ENCODE results near the gene BUD13.

Gene BUD13

GRCh38 chr11:116716621-116717020 is 56.2 kb downstream of the BUD13 start:
- DNase-seq (ENCODE audit: low spot score), result no peak

DNA sequence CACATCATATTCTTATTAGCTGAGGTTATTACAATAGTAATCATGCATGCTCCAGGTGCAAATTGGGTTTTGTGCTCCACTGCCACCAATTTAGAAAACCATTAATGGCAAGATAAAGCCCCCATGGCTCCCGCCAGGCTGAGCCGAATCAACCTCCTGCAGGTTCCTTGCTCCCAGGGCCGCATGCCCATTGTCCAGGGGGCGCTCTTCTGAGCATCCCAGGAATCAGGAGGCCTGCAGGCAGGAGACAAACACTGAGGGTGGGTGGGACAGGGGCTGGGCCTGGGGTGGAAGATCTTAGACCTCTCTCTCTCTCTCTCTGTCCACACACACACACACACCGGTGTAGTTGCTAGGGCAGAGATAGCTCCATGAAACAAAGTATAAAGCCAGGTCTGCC is 57.4 kb downstream of the BUD13 start:
- DNase-seq (ENCODE audit: low spot score), result no peak

DNA sequence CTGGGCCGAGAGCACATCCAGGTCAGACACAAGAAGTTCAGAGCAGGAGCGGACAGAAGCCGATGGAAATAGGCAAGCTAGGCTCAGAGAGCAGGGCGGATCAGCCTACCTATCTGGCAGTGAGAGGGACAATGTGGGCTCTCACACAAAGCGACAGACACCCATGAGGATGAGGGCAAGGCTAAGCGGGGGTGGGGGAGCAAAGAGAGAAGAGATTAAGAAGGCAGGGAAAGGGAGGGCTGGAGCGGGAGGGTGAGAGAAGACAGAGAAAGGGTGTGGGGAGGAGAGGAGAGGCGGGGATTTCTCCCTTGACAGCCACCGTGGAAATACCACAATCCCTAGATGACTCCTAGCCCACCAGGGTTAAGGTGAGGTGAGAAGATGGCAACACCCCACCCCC is 57.9 kb downstream of the BUD13 start:
- DNase-seq (ENCODE audit: low spot score), result no peak

- no peak for DNase-seq (ENCODE audit: low spot score)
Observed at GRCh38 chr11:116712428-116712827, 60.4 kb downstream of the BUD13 start.

DNA sequence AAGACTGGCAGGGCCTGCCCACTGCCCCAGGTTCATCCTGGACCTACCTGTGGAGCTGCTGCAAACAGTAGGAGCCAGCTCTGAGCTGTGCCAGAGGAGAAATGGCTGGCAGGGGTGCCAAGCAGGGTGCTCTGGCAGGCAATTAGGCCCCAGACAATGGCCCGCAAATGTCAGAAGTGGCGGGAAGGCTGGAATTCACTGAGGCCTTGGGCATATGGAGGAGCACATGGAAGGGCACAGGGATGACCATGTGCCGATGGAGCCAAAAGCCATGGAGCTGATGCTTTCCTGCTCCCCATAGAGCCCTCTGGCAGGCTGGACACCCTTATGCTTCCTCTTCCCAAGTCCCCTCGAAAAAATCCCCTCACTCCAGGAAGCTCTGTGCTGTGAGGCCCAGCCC is 62.0 kb downstream of the BUD13 start:
- no peak for DNase-seq (ENCODE audit: low spot score)

DNA sequence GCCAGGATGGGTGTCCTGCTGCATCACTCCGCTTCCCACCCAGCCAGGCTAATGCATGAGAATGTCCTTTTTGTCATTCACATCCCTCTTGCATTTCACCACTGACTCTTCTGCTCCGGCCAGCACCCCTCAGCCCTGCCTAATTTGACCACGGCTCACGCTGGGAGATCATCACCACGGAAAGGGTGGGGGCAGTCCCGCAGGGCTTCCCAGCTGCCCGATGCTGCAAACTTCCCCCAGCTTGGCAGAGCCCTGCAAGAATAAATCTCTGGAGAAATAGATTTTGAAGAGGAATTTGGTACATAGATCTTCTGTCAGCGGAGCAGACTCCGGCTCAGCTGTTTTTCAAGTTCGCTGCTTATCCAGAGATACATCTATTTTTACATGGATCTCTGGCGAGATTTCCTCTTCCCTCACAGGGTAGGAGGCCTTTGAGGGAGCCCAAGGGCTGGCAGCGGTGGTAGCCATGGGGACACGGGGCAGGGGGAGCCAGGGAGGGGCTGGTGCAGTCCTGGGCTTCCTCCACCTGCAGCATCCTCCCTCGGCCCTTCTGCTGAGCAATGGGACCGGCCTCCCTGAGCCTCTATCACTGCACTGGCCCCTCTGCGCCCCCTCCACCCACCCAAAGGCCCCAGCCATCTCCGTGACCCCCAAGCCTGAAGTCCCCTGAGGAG is 62.6 kb downstream of the BUD13 start:
- no peak for DNase-seq (ENCODE audit: low spot score)

DNA sequence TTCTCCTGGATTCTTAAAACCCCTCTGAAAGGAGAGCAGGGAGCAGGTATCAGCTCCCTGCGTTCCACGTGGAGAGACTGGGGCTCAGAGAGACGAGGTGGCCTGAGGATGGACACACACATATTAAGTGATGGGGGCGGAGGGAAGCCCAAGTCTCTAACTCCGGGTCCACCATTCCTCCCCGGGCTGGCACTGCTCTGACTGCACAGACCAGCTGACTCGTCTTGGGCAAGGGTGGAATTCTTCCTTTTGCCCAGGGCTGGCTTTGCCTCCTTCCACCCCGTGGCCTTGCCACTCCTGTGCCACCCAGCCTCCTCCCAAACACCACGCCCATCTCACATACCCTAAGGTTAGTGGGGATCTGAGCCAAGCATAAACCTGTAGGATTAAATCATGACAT is 65.0 kb downstream of the BUD13 start:
- DNase-seq (ENCODE audit: low spot score), result no peak

DNA sequence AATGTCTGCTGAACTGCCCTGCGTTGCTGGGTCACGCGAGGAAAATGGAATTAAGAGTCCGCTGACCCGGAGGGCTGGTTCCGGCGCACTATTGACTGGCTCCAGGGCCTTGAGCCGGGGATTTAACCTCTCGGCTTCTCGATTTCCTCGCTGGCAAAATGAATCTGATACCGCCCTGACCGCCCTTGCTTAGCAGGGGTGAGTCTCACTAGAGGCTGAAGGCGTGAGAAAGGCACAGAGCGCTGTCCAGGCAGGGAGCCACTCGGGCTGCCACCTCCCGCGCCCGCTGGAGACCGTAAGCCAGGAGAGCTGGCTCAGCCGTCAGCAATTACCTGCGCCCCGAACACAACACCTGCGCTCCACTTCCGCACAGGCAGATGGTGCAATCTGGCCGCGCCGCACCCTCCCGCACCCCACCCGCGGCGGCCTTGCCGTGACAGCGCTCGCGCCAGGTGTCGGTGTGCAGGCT is 65.6 kb downstream of the BUD13 start:
- DNase-seq (ENCODE audit: low spot score), result no peak

DNA sequence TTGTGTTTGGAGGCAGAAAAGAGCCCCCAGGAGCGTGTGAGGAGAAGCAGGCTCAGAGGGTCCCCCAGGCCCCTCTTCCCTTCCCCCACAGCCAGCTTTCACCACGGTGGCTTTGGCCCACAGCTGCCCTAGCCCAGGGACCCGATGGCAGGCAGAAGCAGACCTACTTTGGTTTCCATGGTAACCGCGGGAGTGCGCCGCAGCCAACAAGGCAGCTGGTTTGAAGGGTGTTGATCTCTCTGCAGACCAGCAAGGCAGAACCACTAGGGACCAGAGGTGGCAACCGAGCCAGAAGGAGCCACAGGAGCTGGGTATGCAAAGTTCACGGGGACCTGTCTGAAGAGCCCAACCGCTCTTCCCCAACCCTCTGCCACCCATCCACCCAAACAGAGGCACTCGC is 69.4 kb downstream of the BUD13 start:
- DNase-seq (ENCODE audit: low spot score), result no peak

- no peak for DNase-seq (ENCODE audit: low spot score)
Observed at GRCh38 chr11:116702772-116703385, 69.9 kb downstream of the BUD13 start.

DNA sequence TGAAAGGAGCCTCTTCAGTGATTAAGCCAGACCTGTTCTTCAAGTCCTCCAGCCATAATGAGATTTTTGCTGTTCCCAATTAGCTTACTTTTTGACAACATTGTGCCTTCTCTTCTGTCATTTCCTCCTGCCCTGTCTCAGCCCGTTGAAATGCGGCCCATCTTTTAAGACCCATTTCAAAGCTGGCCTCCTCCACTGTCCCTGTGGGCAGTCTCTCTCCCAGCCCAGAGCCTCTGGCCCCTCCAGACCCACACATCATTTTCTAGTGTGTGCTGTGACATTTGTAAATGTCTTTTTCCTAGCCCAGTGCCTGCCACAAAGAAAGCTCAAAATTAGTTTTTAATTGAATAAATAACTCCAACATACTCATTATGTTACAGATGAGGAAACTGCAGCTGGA is 70.9 kb downstream of the BUD13 start:
- DNase-seq (ENCODE audit: low spot score), result no peak

DNA sequence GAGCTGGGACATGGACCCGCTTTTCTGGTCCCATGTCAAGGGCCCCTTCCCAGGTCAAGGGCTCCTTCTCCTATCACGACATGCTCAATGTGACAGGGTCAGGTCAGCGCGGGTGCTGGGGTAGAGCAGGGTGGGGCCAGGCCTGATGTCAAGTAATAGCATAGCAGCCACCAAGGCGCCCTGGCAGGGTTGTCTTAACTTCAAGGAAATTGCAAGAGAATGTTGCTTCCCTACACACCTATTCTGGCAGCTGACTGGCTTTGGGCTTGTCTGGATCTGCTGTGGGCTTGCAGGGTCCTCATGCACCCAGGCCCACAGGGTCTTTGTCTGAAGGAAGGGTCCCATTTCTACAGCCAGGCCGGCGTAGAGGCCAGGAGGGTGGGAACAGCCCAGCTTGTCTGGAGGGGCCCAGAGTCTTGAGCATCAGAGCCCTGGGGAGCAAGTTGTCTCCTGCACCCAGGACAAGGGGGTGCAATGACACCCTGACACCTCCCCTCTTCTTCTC is 71.4 kb downstream of the BUD13 start:
- DNase-seq (ENCODE audit: low spot score), result no peak

GRCh38 chr11:116700586-116701220 is 72.1 kb downstream of the BUD13 start:
- no peak for DNase-seq (ENCODE audit: low spot score)
